Natural killer cell (primary cell): ENCODE results near the gene SFSWAP. TPM values are rescaled to one million over a fixed set of nuclear protein-coding genes. Genes with fewer than 3 reads are reported as not detected.

Source experiments
- ATAC-seq, 3 donors: fragments of 150-1000 bp in 2 of 3; fragments of 200-7000 bp in 1 of 3; cut with Tn5 transposase; 1 replicate in 1 of 3; 2 replicates in 2 of 3; pipeline ENCODE4 v1.10.0; 2021; ENCODE audit warnings: mild to moderate bottlenecking in 2 of 3, moderate library complexity in 2 of 3
- DNase-seq, 2 donors: peaks; one replicate each; pipeline versions ENCODE4 v3.0.0 to v3.0.0-alpha.2; 2013 to 2021; ENCODE audit warnings: mixed read lengths in 1 of 2
- H3K27ac ChIP-seq: one replicate; pipeline ENCODE4 v1.5.1; 2013; ENCODE audit warnings: mild to moderate bottlenecking, low read length
- H3K27me3 ChIP-seq: one replicate; pipeline ENCODE4 v1.6.1; 2013; ENCODE audit warnings: low read length; ENCODE audit not compliant: control insufficient read depth, insufficient read depth
- H3K36me3 ChIP-seq: one replicate; pipeline ENCODE4 v1.6.1; 2013; ENCODE audit warnings: low read length; ENCODE audit not compliant: control insufficient read depth, insufficient read depth
- H3K4me1 ChIP-seq: one replicate; pipeline ENCODE4 v1.6.1; 2013; ENCODE audit warnings: low read length; ENCODE audit not compliant: control insufficient read depth, insufficient read depth
- H3K4me3 ChIP-seq: one replicate; pipeline ENCODE4 v1.5.1; 2013; ENCODE audit warnings: low read length
- H3K9me3 ChIP-seq: one replicate; pipeline ENCODE4 v1.6.1; 2013; ENCODE audit warnings: low read length; ENCODE audit not compliant: control insufficient read depth, insufficient read depth
- H3K27ac Mint-ChIP-seq, 2 donors: one replicate each; pipeline ENCODE4 v1.8.0; 2022; ENCODE audit warnings: mild to moderate bottlenecking in 2 of 2, mixed read lengths in 2 of 2, moderate library complexity in 1 of 2
- H3K27me3 Mint-ChIP-seq, 2 donors: one replicate each; pipeline ENCODE4 v1.8.0; 2022; ENCODE audit warnings: low read depth in 2 of 2, mixed read lengths in 2 of 2
- H3K36me3 Mint-ChIP-seq: one replicate; pipeline ENCODE4 v1.8.0; 2022; ENCODE audit warnings: mixed read lengths
- H3K4me1 Mint-ChIP-seq, 2 donors: one replicate each; pipeline ENCODE4 v1.8.0; 2022; ENCODE audit warnings: mixed read lengths in 2 of 2
- H3K4me3 Mint-ChIP-seq: one replicate; pipeline ENCODE4 v1.8.0; 2022; ENCODE audit warnings: mild to moderate bottlenecking, moderate library complexity, mixed read lengths
- H3K9me3 Mint-ChIP-seq, 2 donors: one replicate each; pipeline ENCODE4 v1.8.0; 2022; ENCODE audit warnings: mixed read lengths in 2 of 2
- CTCF ChIP-seq: fragments of 200-600 bp; IDR thresholded peaks from one replicate; pipeline ENCODE4 v1.8.0; 2022; ENCODE audit warnings: antibody characterized with exemption
- WGBS: methylation state at CpG from one replicate; pipeline ENCODE4 v1.1.7; 2013; ENCODE audit warnings: missing lambda C conversion rate; ENCODE audit not compliant: insufficient coverage; 5-methylcytosine and 5-hydroxymethylcytosine counted together
- intact Hi-C: fragments of 100-400 bp; cut with micrococcal nuclease; formaldehyde crosslinking; loops from one replicate; pipeline ENCODE4 v1.14.2; 2022
- total RNA-seq, 4 donors: library from RNA; stranded (reverse); fragments of 120-200 nt in 1 of 4; gene quantifications; one replicate each; pipeline versions ENCODE4 v1.2.3 to v1.2.4, GENCODE V29; 2013 to 2022

SFSWAP gene
- total RNA-seq, 3 donors from 2014 or later (not counting 1 experiment from before 2014, with no cell fraction given), result 99.1 to 109 (median 102) TPM

GRCh38 chr12:131831635-131832041 is 120.7 kb downstream of the SFSWAP start:
- Mint-ChIP-seq H3K4me3 (no peak overlapping the region), H3K36me3 (no peaks in the 10 kb centered on the region), H3K9me3 (no peaks in the 10 kb centered on the region), H3K4me1 (peaks cover 4 to 11% of the 10 kb centered on the region in 2 donors), H3K27me3 (peaks cover 14 to 31% of the 10 kb centered on the region in 2 donors), H3K27ac (no peak overlapping the region)
- Histone ChIP-seq H3K27ac (no peak overlapping the region), H3K27me3 (peaks cover 16% of the 10 kb centered on the region), H3K4me3 (no peak overlapping the region), H3K9me3 (no peaks in the 10 kb centered on the region), H3K36me3 (no peaks in the 10 kb centered on the region), H3K4me1 (peaks cover 29% of the 10 kb centered on the region)
- ATAC-seq, result no peak
- 53% methylated on average over 16 of the region's 16 CpGs for WGBS
- no peak for DNase-seq
- intact Hi-C loops, result loop anchor here (5.0 to 10.0 kb wide), 2 partner anchors 173 to 729 kb away; no protein-coding TSS in a partner anchor
- no peak for TF ChIP-seq CTCF

- H3K4me1 ChIP-seq, result peaks cover 27% of the 10 kb centered on the region
- peaks cover 10 to 25% of the 10 kb centered on the region in 2 donors for H3K27me3 Mint-ChIP-seq
- peaks cover 13% of the 10 kb centered on the region for H3K27me3 ChIP-seq
- WGBS, result 73% methylated on average over 31 of the region's 31 CpGs
- peaks cover 4 to 11% of the 10 kb centered on the region in 2 donors for H3K4me1 Mint-ChIP-seq
- no peaks in the 10 kb centered on the region for H3K36me3 Mint-ChIP-seq
- no peak overlapping the region for H3K27ac Mint-ChIP-seq
- no peaks in the 10 kb centered on the region for H3K9me3 ChIP-seq
- TF ChIP-seq CTCF, result no peak
- no peak overlapping the region for H3K27ac ChIP-seq
- no peak overlapping the region for H3K4me3 Mint-ChIP-seq
- H3K4me3 ChIP-seq, result no peak overlapping the region
- H3K9me3 Mint-ChIP-seq, result no peaks in the 10 kb centered on the region
- intact Hi-C loops, result loop anchor here (5.0 to 10.0 kb wide), 2 partner anchors 172 to 730 kb away; no protein-coding TSS in a partner anchor
- ATAC-seq (no peak), DNase-seq (no peak)
- H3K36me3 ChIP-seq, result no peaks in the 10 kb centered on the region
Measured at GRCh38 chr12:131832321-131833231, 121.7 kb downstream of the SFSWAP start.

DNA sequence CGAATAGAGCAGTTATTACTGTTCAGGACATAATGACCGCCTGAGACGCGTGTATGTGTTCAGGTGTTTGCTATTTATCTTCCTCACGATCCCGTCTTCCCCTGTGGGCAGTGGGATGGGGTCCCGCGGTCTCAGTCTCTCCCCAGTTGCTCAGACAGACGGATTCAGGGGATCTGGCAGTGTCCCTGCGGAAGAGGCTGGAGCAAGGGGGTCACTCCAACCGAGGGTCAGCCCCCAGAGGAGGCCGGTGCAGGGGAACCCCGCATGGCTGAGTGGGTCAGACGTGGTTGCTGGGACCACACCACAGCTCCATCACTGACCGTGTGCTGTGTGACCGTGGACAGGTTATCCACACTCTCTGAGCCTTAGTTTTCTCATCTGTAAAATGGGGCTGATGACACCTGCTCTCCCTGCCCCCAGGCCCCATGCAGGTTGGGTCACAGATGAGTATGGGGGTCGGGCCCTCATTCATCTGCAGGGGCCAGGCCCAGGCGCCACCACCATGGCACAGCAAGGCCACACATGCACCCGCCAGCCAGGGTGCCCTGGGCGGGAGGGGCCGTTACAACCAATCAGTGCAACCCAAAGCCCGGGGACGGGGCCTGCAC is 122.5 kb downstream of the SFSWAP start:
- H3K9me3 ChIP-seq, result no peaks in the 10 kb centered on the region
- peaks cover 4 to 11% of the 10 kb centered on the region in 2 donors for H3K4me1 Mint-ChIP-seq
- H3K4me1 ChIP-seq, result peaks cover 25% of the 10 kb centered on the region
- H3K27ac ChIP-seq, result no peak overlapping the region
- no peaks in the 10 kb centered on the region for H3K36me3 ChIP-seq
- H3K27me3 Mint-ChIP-seq, result peaks cover 10 to 24% of the 10 kb centered on the region in 2 donors
- TF ChIP-seq CTCF, result no peak
- DNase-seq (no peak), ATAC-seq (no peak)
- H3K9me3 Mint-ChIP-seq, result no peaks in the 10 kb centered on the region
- H3K27ac Mint-ChIP-seq, result no peak overlapping the region
- no peak overlapping the region for H3K4me3 Mint-ChIP-seq
- peaks cover 12% of the 10 kb centered on the region for H3K27me3 ChIP-seq
- intact Hi-C loops, result loop anchor here (5.0 to 10.0 kb wide), 2 partner anchors 171 to 731 kb away; no protein-coding TSS in a partner anchor
- no peak overlapping the region for H3K4me3 ChIP-seq
- H3K36me3 Mint-ChIP-seq, result no peaks in the 10 kb centered on the region
- WGBS, result 85% methylated on average over 23 of the region's 23 CpGs
